Stimulated activated CD4-positive, alpha-beta T cell treated with anti-CD3 and anti-CD28 coated beads, Interleukin-2, amount 100 ng/mL, for 48 hours (primary cell): Measurements from ENCODE around the gene STAT5B.
"Not testable (repeated sequence)": the region's sequence is repeated elsewhere in the genome, so short reads cannot be mapped to it uniquely, and the experiment has no call there.

Experiments used
- DNase-seq, 2 donors: peaks; one replicate each; pipeline ENCODE4 v3.0.0-alpha.2; 2020

STAT5B gene

GRCh38 chr17:42266462-42266861 lies 9.7 kb downstream of the STAT5B start:
- no peak for DNase-seq

DNA sequence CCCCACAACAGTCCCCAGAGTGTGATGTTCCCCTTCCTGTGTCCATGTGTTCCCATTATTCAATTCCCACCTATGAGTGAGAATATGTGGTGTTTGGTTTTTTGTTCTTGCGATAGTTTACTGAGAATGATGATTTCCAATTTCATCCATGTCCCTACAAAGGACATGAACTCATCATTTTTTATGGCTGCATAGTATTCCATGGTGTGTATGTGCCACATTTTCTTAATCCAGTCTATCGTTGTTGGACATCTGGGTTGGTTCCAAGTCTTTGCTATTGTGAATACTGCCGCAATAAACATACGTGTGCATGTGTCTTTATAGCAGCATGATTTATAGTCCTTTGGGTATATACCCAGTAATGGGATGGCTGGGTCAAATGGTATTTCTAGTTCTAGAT lies 11.8 kb downstream of the STAT5B start:
- DNase-seq = not testable (repeated sequence)

GRCh38 chr17:42260318-42260717 lies 15.9 kb downstream of the STAT5B start:
- no peak for DNase-seq

- no peak for DNase-seq
These were observed 20.7 kb downstream of the STAT5B start for GRCh38 chr17:42255445-42255844.

- no peak for DNase-seq
These were observed 22.6 kb downstream of the STAT5B start for GRCh38 chr17:42253578-42253977.

GRCh38 chr17:42252597-42253550 lies 23.3 kb downstream of the STAT5B start:
- DNase-seq = no peak

DNA sequence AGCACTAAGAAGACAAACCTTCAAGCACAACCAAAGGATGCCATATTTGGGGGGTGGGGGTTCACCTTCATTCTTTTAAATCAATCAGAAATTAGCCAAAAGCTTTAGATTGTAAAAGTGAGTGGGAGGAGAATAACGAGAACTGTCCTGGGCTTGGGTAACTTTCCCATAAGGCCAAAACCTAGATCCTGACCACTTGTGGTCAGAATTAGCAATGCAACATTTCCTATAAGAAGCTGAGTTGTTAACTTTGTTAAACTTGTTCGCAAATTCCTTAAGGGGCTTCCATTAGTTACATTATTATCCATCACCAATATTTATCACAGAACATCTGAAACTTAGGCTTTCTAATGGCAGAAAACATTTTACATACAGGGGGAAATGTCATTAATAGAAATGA lies 25.1 kb downstream of the STAT5B start:
- no peak for DNase-seq

DNA sequence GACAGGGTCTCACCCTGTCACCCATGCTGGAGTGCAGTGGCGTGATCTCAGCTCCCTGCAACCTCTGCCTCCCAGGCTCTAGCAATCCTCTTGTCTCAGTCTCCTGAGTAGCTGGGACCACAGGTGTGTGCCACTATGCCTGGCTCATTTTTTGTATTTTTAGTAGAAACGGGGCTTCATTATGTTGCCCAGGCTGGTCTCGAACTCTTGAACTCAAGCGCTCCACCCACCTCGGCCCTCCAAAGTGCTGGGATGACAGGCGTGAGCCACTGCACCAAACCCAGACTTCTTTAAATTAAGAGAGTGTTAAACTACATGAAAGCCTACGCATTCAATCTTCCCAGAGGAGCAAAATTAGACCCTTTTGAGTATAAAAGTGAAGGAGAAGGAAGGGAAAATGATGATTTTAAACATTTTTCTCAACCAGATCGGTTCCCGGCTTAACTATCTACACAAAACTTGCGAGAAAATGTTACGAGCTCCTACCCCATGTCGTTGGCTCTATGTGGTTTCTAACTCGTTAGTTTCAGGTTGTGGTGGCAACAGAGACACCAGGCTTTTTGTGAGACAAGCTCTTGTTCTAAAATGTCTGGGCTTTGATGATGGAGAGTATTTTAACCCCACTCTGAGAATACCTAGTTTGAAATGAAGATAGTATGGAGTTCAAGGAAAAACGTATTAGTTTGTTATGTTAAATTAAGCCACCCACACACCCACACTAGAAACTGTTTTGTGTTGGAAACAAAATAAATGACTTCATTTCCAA lies 26.3 kb downstream of the STAT5B start:
- peak in 1 of 2 donors; percentile 47 for DNase-seq

DNA sequence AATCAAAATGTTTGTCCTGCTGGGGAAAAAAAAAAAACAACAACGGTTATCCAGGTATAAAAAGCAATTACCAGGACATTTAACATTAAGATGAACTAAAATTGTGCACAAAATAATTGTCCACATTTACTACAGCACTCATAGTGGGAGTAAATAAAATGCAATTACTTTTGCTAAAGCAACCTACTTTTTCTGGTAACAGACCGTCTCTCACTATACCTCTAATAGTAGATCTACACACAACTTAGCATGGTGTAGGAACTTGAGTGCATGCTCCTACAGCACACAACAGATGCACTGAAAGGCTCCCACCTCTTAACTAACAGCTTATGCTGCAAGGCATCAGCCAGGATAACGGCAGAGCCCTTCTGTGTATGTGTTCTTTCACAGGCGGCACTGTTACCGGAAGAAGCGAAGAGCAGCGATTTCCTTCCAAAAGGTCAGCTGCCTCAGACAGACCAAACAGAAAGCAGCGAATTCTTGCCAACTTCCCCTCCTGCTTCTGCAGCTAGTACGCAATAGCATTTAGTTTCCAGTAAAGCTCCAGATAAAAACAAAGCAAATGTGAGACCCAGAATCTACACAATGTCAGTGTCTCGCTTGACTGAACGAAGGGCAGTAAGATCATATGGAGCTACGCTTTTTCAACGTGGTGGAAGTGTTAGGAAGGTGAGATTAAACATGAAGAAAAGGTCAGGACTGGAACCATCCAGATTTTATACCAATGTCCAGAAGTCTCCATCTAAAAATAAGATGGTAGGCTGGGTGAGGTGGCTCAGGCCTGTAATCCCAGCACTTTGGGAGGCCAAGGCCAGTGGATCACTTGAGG lies 27.6 kb downstream of the STAT5B start:
- peak; percentile 52 to 58 for DNase-seq

DNA sequence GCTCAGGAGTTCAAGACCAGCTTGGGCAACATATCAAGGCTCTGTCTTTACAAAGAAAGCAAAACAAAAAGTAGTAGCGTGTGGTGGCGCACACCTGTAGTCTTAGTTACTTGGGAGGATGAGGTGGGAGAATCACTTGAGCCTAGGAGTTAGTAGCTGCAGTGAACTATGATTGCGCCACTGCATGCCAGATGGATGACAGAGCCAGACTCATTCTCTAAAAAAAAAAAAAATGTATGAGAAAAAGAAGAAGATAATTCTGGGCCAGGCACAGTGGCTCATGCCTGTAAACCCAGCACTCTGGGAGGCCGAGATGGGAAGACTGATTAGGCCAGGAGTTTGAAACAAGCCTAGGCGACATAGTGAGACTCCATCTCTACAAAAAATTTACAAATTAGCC lies 28.5 kb downstream of the STAT5B start:
- no peak for DNase-seq

- no peak for DNase-seq
These were observed 29.7 kb downstream of the STAT5B start for GRCh38 chr17:42246515-42246914.

DNA sequence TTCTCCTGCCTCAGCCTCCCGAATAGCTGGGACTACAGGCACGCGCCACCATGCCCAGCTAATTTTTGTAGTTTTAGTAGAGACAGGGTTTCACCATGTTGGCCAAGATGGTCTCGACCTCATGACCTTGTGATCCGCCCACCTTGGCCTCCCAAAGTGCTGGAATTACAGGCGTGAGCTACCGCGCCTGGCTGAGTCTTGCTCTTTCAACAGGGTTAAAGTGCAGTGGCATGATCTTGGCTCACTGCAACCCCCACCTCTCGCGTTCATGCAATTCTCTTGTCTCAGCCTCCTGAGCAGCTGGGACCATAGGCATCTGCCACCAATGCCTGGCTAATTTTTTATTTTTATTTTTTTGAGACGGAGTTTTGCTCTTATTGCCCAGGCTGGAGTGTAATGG lies 31.0 kb downstream of the STAT5B start:
- DNase-seq = not testable (repeated sequence)

DNA sequence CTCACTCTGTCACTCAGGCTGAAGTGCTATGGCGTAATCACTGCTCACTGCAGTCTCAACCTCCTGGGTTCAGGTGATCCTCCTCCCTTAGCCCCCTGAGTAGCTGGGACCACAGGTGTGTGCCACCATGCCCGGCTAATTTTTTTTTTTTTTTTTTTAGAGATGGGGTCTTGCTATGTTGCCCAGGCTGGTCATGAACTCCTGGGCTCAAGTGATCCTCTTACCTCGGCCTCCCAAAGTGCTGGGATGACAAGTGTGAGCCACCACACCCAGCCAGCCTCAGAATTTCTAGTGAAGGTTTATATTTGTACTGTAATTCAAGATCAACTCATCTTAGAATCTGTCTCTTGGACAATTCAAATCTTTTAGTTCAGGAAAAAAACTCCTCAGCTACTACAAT lies 32.1 kb downstream of the STAT5B start:
- not testable (repeated sequence) for DNase-seq

DNA sequence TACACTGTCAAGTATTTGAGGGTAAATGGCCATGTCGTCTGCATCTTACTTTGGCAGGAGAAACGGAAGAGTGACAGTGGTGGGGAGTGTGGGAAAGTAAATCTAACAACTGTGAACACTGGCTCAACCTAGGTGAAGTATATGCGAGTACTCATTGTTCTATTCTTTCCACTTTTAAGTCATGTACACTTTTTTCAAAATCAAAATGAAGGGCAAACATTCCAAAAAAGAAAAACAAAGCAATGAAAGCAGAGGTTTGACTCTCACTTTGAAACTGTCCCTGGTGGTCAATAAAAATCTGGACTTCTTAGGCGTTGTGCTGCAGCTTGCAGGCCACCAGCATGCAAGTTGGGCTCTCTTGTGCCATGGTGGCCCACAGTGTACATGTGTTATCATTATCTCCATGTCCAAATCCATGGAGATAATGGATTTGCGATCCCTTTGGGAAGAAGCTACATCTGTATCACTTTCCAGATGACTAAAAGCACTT lies 32.7 kb downstream of the STAT5B start:
- DNase-seq = no peak

GRCh38 chr17:42241871-42242270 lies 34.3 kb downstream of the STAT5B start:
- DNase-seq = no peak

GRCh38 chr17:42240863-42241262 lies 35.3 kb downstream of the STAT5B start:
- not testable (repeated sequence) for DNase-seq

GRCh38 chr17:42240201-42240600 lies 36.0 kb downstream of the STAT5B start:
- DNase-seq = no peak

DNA sequence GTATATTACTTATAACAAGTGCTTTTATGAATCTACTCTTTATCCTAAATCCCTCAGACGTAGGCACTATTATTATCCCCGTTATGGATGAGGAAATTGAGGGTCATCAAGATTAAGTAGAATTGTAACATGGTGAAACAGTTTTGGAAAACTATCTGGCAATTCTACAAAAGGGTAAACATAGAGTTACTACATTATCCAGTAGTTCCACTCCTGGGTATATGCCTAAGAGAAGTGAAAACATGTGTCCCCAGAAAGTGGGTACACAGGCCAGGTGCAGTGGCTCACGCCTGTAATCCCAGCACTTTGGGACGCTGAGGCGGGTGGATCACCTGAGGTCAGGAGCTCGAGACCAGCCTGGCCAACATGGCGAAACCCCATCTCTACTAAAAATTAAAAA lies 36.6 kb downstream of the STAT5B start:
- not testable (repeated sequence) for DNase-seq

- no peak for DNase-seq
These were observed 39.4 kb downstream of the STAT5B start for GRCh38 chr17:42236760-42237159.

DNA sequence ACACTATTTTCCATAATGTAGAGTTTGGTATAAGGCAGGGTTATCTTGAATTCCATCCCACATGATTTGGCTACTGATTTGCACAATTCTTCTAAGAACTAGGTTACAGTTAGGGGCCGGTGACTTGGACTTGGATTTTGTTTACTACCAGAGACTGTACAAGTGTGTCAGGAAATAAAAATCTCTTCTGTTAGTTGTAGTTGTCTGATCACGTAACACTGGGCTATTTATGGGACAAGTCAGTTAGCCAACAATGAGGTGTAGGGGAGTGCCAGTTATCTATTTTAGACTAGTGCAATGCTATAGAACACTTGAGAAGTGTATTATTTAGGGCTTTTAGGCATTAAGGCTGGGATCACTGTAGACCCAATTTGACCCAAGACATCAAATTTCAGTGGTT lies 42.2 kb downstream of the STAT5B start:
- DNase-seq = no peak

- DNase-seq = no peak
These were observed 43.0 kb downstream of the STAT5B start for GRCh38 chr17:42233156-42233555.

- no peak for DNase-seq
These were observed 46.0 kb downstream of the STAT5B start for GRCh38 chr17:42230225-42230624.
